SU-DHL-6 (cell line): ENCODE results near the gene ZNF804A.

Source experiments
- CTCF ChIP-seq: fragments of 200-600 bp; sonication (generic); IDR thresholded peaks from one replicate; pipeline ENCODE4 v1.5.1; 2017; ENCODE audit warnings: antibody characterized with exemption, mild to moderate bottlenecking, low read length, moderate library complexity; ENCODE audit not compliant: insufficient read depth, poor library complexity, severe bottlenecking
- EZH2phosphoT487 ChIP-seq: fragments of 200-600 bp; sonication (generic), shearing (Covaris generic); conservative IDR thresholded peaks from 2 replicates; pipeline ENCODE4 v1.6.1; 2018; ENCODE audit warnings: mild to moderate bottlenecking, antibody characterized with exemption, low read length, moderate library complexity, mixed read lengths

- TF ChIP-seq CTCF (no peak), EZH2phosphoT487 (no peak)
Measured at GRCh38 chr2:184815824-184816223, 217.5 kb downstream of the ZNF804A start.
